B cell (primary cell): ENCODE data around the gene MZB1. TPM values are rescaled to one million over a fixed set of nuclear protein-coding genes. Genes with fewer than 3 reads are reported as not detected.

Source experiments
- ATAC-seq: fragments of 200-7000 bp; cut with Tn5 transposase; one replicate; pipeline ENCODE4 v1.10.0; 2021; ENCODE audit warnings: low read depth, mild to moderate bottlenecking, moderate number of reproducible peaks, moderate library complexity
- CTCF ChIA-PET: fragments of 350-600 bp; sonication (Branson Sonifier 250); formaldehyde crosslinking; loops from one replicate; lab custom pipeline; 2021; ENCODE audit warnings: antibody characterized with exemption, inconsistent platforms; lab: Charles Lee
- POLR2A ChIA-PET: fragments of 350-600 bp; sonication (Branson Sonifier 250); formaldehyde crosslinking; loops from one replicate; lab custom pipeline; 2021; ENCODE audit warnings: antibody characterized with exemption; lab: Charles Lee
- DNase-seq: peaks from one replicate; pipeline ENCODE4 v3.0.0; 2013
- H2AFZ ChIP-seq: 2 replicates; pipeline ENCODE4 v1.6.1; 2012; ENCODE audit warnings: mild to moderate bottlenecking, low read depth, low read length; ENCODE audit not compliant: insufficient read depth, poor library complexity, severe bottlenecking
- H3K27ac ChIP-seq, 2 donors: 1 replicate in 1 of 2; 2 replicates in 1 of 2; pipeline ENCODE4 v1.5.1; 2012 to 2013; ENCODE audit warnings: low read length in 2 of 2, mild to moderate bottlenecking in 2 of 2, moderate library complexity in 1 of 2
- H3K27me3 ChIP-seq, 4 experiments: fragments of 200-600 bp in 1 of 4; sonication (generic) in 1 of 4; replicated peaks in 1 of 4; 1 replicate in 2 of 4; 2 replicates in 2 of 4; pipeline versions ENCODE4 v1.6.1 to v1.7.0; 2013 to 2016; ENCODE audit warnings: low read length in 3 of 4, mild to moderate bottlenecking in 2 of 4, mixed read lengths in 1 of 4, moderate library complexity in 1 of 4; ENCODE audit not compliant: insufficient read depth in 4 of 4, control insufficient read depth in 3 of 4; ENCODE audit errors: control extremely low read depth in 1 of 4
- H3K36me3 ChIP-seq, 2 experiments: replicated peaks in 1 of 2; 1 replicate in 1 of 2; 2 replicates in 1 of 2; pipeline versions ENCODE4 v1.6.1 to v1.7.1; 2013; ENCODE audit warnings: low read length in 1 of 2; ENCODE audit not compliant: insufficient read depth in 2 of 2, control insufficient read depth in 1 of 2; ENCODE audit errors: control extremely low read depth in 1 of 2, extremely low read depth in 1 of 2
- H3K4me1 ChIP-seq, 2 donors: fragments of 200-600 bp in 1 of 2; sonication (generic) in 1 of 2; 1 replicate in 1 of 2; 2 replicates in 1 of 2; pipeline versions ENCODE4 v1.5.1 to v1.6.1; 2013 to 2017; ENCODE audit warnings: low read length in 2 of 2; ENCODE audit not compliant: control insufficient read depth in 2 of 2, insufficient read depth in 2 of 2
- H3K4me2 ChIP-seq: replicated peaks from 2 replicates; pipeline ENCODE3; 2012; ENCODE audit warnings: mild to moderate bottlenecking, low read depth, low read length; ENCODE audit not compliant: poor library complexity, severe bottlenecking
- H3K4me3 ChIP-seq, 5 experiments: fragments of 200-600 bp in 1 of 5; sonication (generic) in 1 of 5; 1 replicate in 3 of 5; 2 replicates in 2 of 5; pipeline versions ENCODE4 v1.5.1 to v1.7.0; 2011 to 2016; ENCODE audit warnings: low read length in 4 of 5, mild to moderate bottlenecking in 4 of 5, low read depth in 2 of 5, control low read depth in 1 of 5, moderate library complexity in 1 of 5; ENCODE audit not compliant: insufficient read depth in 1 of 5; ENCODE audit errors: control extremely low read depth in 1 of 5, extremely low read depth in 1 of 5
- H3K79me2 ChIP-seq: fragments of 200-600 bp; sonication (generic); one replicate; pipeline ENCODE4 v1.6.0; 2016; ENCODE audit warnings: low read length; ENCODE audit not compliant: control insufficient read depth, insufficient read depth
- H3K9ac ChIP-seq: fragments of 200-600 bp; sonication (generic); 2 replicates; pipeline ENCODE4 v1.6.1; 2017; ENCODE audit warnings: mild to moderate bottlenecking, low read length, moderate library complexity
- H3K9me3 ChIP-seq, 3 donors: one replicate each; pipeline versions ENCODE4 v1.6.1 to v1.7.1; 2013; ENCODE audit warnings: low read length in 2 of 3; ENCODE audit not compliant: control insufficient read depth in 2 of 3, insufficient read depth in 1 of 3; ENCODE audit errors: control extremely low read depth in 1 of 3
- H4K20me1 ChIP-seq: 2 replicates; pipeline ENCODE4 v1.6.0; 2012; ENCODE audit warnings: mild to moderate bottlenecking, low read length; ENCODE audit not compliant: insufficient read depth, control insufficient read depth, poor library complexity, severe bottlenecking
- H3K27ac Mint-ChIP-seq: one replicate; pipeline ENCODE4 v1.8.0; 2021; ENCODE audit warnings: mixed read lengths
- H3K27me3 Mint-ChIP-seq: one replicate; pipeline ENCODE4 v1.8.0; 2021; ENCODE audit warnings: mixed read lengths
- H3K4me1 Mint-ChIP-seq: one replicate; pipeline ENCODE4 v1.8.0; 2021; ENCODE audit warnings: mixed read lengths
- H3K4me3 Mint-ChIP-seq: one replicate; pipeline ENCODE4 v1.8.0; 2021; ENCODE audit warnings: mixed read lengths
- H3K9me3 Mint-ChIP-seq: one replicate; pipeline ENCODE4 v1.8.0; 2022; ENCODE audit warnings: mixed read lengths; ENCODE audit not compliant: insufficient read depth
- CTCF ChIP-seq: fragments of 200-600 bp; IDR thresholded peaks from one replicate; pipeline ENCODE4 v1.8.0; 2022; ENCODE audit warnings: antibody characterized with exemption, mild to moderate bottlenecking
- EZH2 ChIP-seq: IDR thresholded peaks from 2 replicates; pipeline ENCODE4 v1.6.1; 2012; ENCODE audit warnings: borderline replicate concordance, low read depth, mild to moderate bottlenecking, moderate library complexity, low read length; ENCODE audit not compliant: insufficient read depth, poor library complexity, severe bottlenecking
- WGBS: methylation state at CpG from one replicate; pipeline ENCODE4 v1.1.5; 2013; ENCODE audit warnings: missing lambda C conversion rate; ENCODE audit not compliant: insufficient coverage; 5-methylcytosine and 5-hydroxymethylcytosine counted together
- intact Hi-C: fragments of 100-400 bp; cut with micrococcal nuclease; formaldehyde crosslinking; loops from one replicate; pipeline ENCODE4 v1.10.0; 2022
- polyA plus RNA-seq: library from polyadenylated mRNA; depleted of rRNA; stranded (reverse); fragments of >200 nt; gene quantifications from 2 replicates; pipeline ENCODE4 v1.2.3, GENCODE V29; 2012
- total RNA-seq, 2 donors: library from RNA; stranded (reverse); fragments of 120-200 nt in 1 of 2; gene quantifications; 1 replicate in 1 of 2; 2 replicates in 1 of 2; pipeline versions ENCODE4 v1.2.3 to v1.2.4, GENCODE V29; 2013 to 2022

Gene MZB1
- total and polyA plus RNA-seq, 2 donors (not counting 1 experiment from before 2014, with no cell fraction given) = 72.2 to 306 TPM

- TF ChIP-seq EZH2 = no peak
- TF ChIP-seq CTCF = no peak
- peaks cover 0 to 12% of the 10 kb centered on the region in 2 experiments for H3K36me3 ChIP-seq
- no peaks in the 10 kb centered on the region for H3K27me3 ChIP-seq
- Mint-ChIP-seq H3K27me3 (no peaks in the 10 kb centered on the region), H3K27ac (no peak overlapping the region), H3K9me3 (no peaks in the 10 kb centered on the region), H3K4me3 (no peak overlapping the region), H3K4me1 (no peaks in the 10 kb centered on the region)
- ATAC-seq (no peak), DNase-seq (no peak)
- ChIA-PET POLR2A (no interaction called here), CTCF (interaction anchor here (1.9 kb wide), 1 partner anchor 8 kb away, joined by 8 read pairs; no protein-coding TSS in a partner anchor)
- H3K4me3 ChIP-seq = no peak overlapping the region
- H3K4me2 ChIP-seq = no peak overlapping the region
- intact Hi-C loops = no loop called here
- H3K9ac ChIP-seq = no peak overlapping the region
- H3K9me3 ChIP-seq = no peaks in the 10 kb centered on the region
- no peak overlapping the region for H2AFZ ChIP-seq
- no peaks in the 10 kb centered on the region for H4K20me1 ChIP-seq
- H3K79me2 ChIP-seq = no peaks in the 10 kb centered on the region
- 93% methylated on average over 8 of the region's 9 CpGs for WGBS
- H3K27ac ChIP-seq = no peak overlapping the region
- no peaks in the 10 kb centered on the region for H3K4me1 ChIP-seq
Observed at GRCh38 chr5:139414581-139415130, 24.9 kb upstream of the MZB1 start.

- POLR2A ChIA-PET = no interaction called here
- WGBS = 82% methylated on average over 2 of the region's 6 CpGs
- H3K27ac Mint-ChIP-seq = no peak overlapping the region
- no peaks in the 10 kb centered on the region for H3K27me3 ChIP-seq
- no peak overlapping the region for H3K9ac ChIP-seq
- no peak overlapping the region for H2AFZ ChIP-seq
- peaks cover 0 to 7% of the 10 kb centered on the region in 2 experiments for H3K36me3 ChIP-seq
- CTCF ChIA-PET = interaction anchor here (1.9 kb wide), 1 partner anchor 9 kb away, joined by 8 read pairs; no protein-coding TSS in a partner anchor
- no peak overlapping the region for H3K4me3 Mint-ChIP-seq
- no peaks in the 10 kb centered on the region for H3K9me3 ChIP-seq
- no peaks in the 10 kb centered on the region for H3K9me3 Mint-ChIP-seq
- DNase-seq = no peak
- H3K27me3 Mint-ChIP-seq = no peaks in the 10 kb centered on the region
- no peaks in the 10 kb centered on the region for H3K4me1 ChIP-seq
- H3K4me3 ChIP-seq = no peak overlapping the region
- intact Hi-C loops = no loop called here
- H3K27ac ChIP-seq = no peak overlapping the region
- H3K4me2 ChIP-seq = no peak overlapping the region
- TF ChIP-seq CTCF (no peak), EZH2 (no peak)
- peaks cover 3% of the 10 kb centered on the region for H3K79me2 ChIP-seq
- no peak for ATAC-seq
- H3K4me1 Mint-ChIP-seq = peaks cover 2% of the 10 kb centered on the region
- no peaks in the 10 kb centered on the region for H4K20me1 ChIP-seq
Observed at GRCh38 chr5:139413963-139414362, 24.2 kb upstream of the MZB1 start.
